ENCODE results near the gene HCN4. TPM values are rescaled to one million over a fixed set of nuclear protein-coding genes. Genes with fewer than 3 reads are reported as not detected.

HCN4 gene
- total and polyA plus RNA-seq, 2 of the 8 experiments (the other 6 are each of a cell fraction or from before 2014, with no cell fraction given): 3.7 to 8.5 TPM

DNA sequence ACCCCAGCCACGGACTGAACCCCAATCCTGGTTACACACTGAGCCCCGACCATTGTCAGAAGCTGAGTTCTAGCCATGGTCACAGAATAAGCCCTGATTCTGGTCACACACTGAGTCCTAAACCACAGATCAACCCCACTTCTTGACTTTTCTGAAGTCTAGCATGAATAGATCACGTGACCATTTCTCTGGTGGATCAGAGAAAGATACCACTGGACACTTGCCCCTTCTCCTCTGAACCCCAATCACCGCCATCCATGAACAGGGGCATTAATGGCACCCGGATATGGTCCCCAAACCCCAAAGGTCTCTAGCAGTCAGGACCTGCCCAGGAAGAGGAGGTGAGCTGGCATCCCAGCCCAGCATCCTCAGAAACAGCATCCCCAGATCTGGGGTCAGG lies 9.1 kb downstream of the HCN4 start:
- H3K9me3 ChIP-seq (ENCODE audit: insufficient read depth in 2 of 2, low read depth in 1 of 2, low read length in 1 of 2): no peaks in the 10 kb centered on the region
- no peak overlapping the region for H4K8ac ChIP-seq (ENCODE audit: extremely low read depth, insufficient read depth, low read length)
- no peak overlapping the region for H3K23ac ChIP-seq (ENCODE audit: insufficient read length)
- POLR2A ChIA-PET (ENCODE audit: partially characterized antibody): interaction anchor here (1.3 to 3.9 kb wide), 2 partner anchors 8 to 9 kb away, joined by 4 to 17 read pairs; partner anchors contain the start of gene HCN4
- peaks cover 29% of the 10 kb centered on the region for H3K79me1 ChIP-seq (ENCODE audit: low read depth, low read length)
- no peak overlapping the region for H3K27ac ChIP-seq (ENCODE audit: low read depth, low read length)
- H3K4ac ChIP-seq (replicated peaks; ENCODE audit: insufficient read length, low read depth, low read length): no peak overlapping the region
- H3K4me2 ChIP-seq (ENCODE audit: insufficient read depth in 1 of 2, low read depth in 2 of 2, low read length in 2 of 2): no peak overlapping the region
- no peak overlapping the region for H4K91ac ChIP-seq (replicated peaks; ENCODE audit: insufficient read length, low read length)
- H3K4me1 ChIP-seq (replicated peaks in 1 of 4; ENCODE audit: control insufficient read depth in 3 of 4, insufficient read depth in 4 of 4, low read length in 3 of 4): peaks cover 4 to 22% (median 16%) of the 10 kb centered on the region in 4 experiments
- CTCF ChIA-PET (ENCODE audit: partially characterized antibody): interaction anchor here (1.0 kb wide), 2 partner anchors 11 to 54 kb away, joined by 3 to 4 read pairs; no protein-coding TSS in a partner anchor
- H2BK20ac ChIP-seq (ENCODE audit: low read length): no peak overlapping the region
- H2BK120ac ChIP-seq (replicated peaks; ENCODE audit: low read depth, low read length): no peak overlapping the region
- DNase-seq (ENCODE audit: low read depth in 1 of 2, low spot score in 2 of 2) (no peak), FAIRE-seq (no peak)
- H3K18ac ChIP-seq (ENCODE audit: extremely low read depth, low read length): no peak overlapping the region
- no peak overlapping the region for H4K5ac ChIP-seq (ENCODE audit: insufficient read length, low read depth, low read length)
- no peak overlapping the region for H3K9ac ChIP-seq (replicated peaks in 1 of 4; ENCODE audit: extremely low read depth in 1 of 4, low read depth in 3 of 4, low read length in 3 of 4)
- no peak overlapping the region for H2AK5ac ChIP-seq (ENCODE audit: low read depth, low read length)
- no peaks in the 10 kb centered on the region; a peak in 1 of 8 replicates for H3K36me3 ChIP-seq (ENCODE audit: control insufficient read depth in 2 of 4, insufficient read depth in 4 of 4, low read length in 3 of 4)
- H3K23me2 ChIP-seq (ENCODE audit: low read depth, low read length): no peaks in the 10 kb centered on the region
- no peak overlapping the region for H3K14ac ChIP-seq (ENCODE audit: insufficient read length)
- WGBS, 2 experiments (ENCODE audit: extremely low coverage in 1 of 2, insufficient coverage in 1 of 2, insufficient read length in 1 of 2, insufficient replicate concordance in 2 of 2, low coverage in 1 of 2, low lambda C conversion rate in 2 of 2, missing lambda C conversion rate in 1 of 2): 88% methylated on average over 5 of the region's 5 CpGs; no CpG with 5 or more reads in 1 of the 2 experiments
- H2BK15ac ChIP-seq (ENCODE audit: low read length): no peak overlapping the region
- H3K56ac ChIP-seq (replicated peaks; ENCODE audit: insufficient read length, low read depth, low read length): no peak overlapping the region
- H3K79me2 ChIP-seq (ENCODE audit: control insufficient read depth in 1 of 2, insufficient read depth in 2 of 2, low read length in 2 of 2): peaks cover 0 to 93% of the 10 kb centered on the region in 2 experiments; a peak in 3 of 4 replicates
- no peaks in the 10 kb centered on the region for H3K27me3 ChIP-seq (replicated peaks in 1 of 4; ENCODE audit: control insufficient read depth in 3 of 4, extremely low read depth in 1 of 4, insufficient read depth in 3 of 4, low read length in 3 of 4)
- H4K20me1 ChIP-seq (replicated peaks in 1 of 2; ENCODE audit: control insufficient read depth in 1 of 2, insufficient read depth in 2 of 2, low read length in 2 of 2): peaks cover 21 to 24% of the 10 kb centered on the region in 2 experiments
- H2BK5ac ChIP-seq (ENCODE audit: low read depth, low read length): no peak overlapping the region
- H3K4me3 ChIP-seq (ENCODE audit: extremely low read depth in 1 of 4, insufficient read depth in 2 of 4, low read depth in 3 of 4, low read length in 4 of 4): no peak overlapping the region
- no peak overlapping the region for H2AFZ ChIP-seq (ENCODE audit: low read length)
- H2BK12ac ChIP-seq (ENCODE audit: low read depth, low read length): no peak overlapping the region
- TF ChIP-seq FOSL1 (IDR thresholded peaks at IDR 0.05; ENCODE audit: insufficient read depth, low read depth, low read length) (no peak), MAFK (IDR thresholded peaks at IDR 0.05; ENCODE audit: low read depth, low read length) (no peak)
